Measurements from ENCODE around the gene UBE2U.

Gene UBE2U

GRCh38 chr1:64163970-64164369 lies 39.5 kb upstream of the UBE2U start:
- Histone ChIP-seq H3K4me3 (ENCODE audit: insufficient read depth, low read length, poor library complexity, severe bottlenecking) (no peak overlapping the region), H3K27me3 (ENCODE audit: low read length) (no peaks in the 10 kb centered on the region), H3K79me2 (ENCODE audit: insufficient read depth, low read length) (no peaks in the 10 kb centered on the region), H3K36me3 (ENCODE audit: low read length) (no peaks in the 10 kb centered on the region), H3K9me2 (replicated peaks; ENCODE audit: insufficient read depth, low read length) (no peaks in the 10 kb centered on the region), H3F3A (ENCODE audit: insufficient read depth) (no peaks in the 10 kb centered on the region), H3K9ac (ENCODE audit: low read length) (no peak overlapping the region), H3K4me2 (ENCODE audit: low read depth, low read length, poor library complexity, severe bottlenecking) (no peak overlapping the region), H3K27ac (ENCODE audit: low read depth, low read length) (no peak overlapping the region), H3K9me3 (ENCODE audit: insufficient read depth, low read length) (no peaks in the 10 kb centered on the region), H2AFZ (ENCODE audit: low read depth, low read length, severe bottlenecking) (no peak overlapping the region), H4K20me1 (ENCODE audit: low read depth, low read length) (no peaks in the 10 kb centered on the region)
- TF ChIP-seq EZH2phosphoT487 (conservative IDR thresholded peaks at IDR 0.05; ENCODE audit: low read length) = no peak
- TF ChIP-seq, protein P1, sequence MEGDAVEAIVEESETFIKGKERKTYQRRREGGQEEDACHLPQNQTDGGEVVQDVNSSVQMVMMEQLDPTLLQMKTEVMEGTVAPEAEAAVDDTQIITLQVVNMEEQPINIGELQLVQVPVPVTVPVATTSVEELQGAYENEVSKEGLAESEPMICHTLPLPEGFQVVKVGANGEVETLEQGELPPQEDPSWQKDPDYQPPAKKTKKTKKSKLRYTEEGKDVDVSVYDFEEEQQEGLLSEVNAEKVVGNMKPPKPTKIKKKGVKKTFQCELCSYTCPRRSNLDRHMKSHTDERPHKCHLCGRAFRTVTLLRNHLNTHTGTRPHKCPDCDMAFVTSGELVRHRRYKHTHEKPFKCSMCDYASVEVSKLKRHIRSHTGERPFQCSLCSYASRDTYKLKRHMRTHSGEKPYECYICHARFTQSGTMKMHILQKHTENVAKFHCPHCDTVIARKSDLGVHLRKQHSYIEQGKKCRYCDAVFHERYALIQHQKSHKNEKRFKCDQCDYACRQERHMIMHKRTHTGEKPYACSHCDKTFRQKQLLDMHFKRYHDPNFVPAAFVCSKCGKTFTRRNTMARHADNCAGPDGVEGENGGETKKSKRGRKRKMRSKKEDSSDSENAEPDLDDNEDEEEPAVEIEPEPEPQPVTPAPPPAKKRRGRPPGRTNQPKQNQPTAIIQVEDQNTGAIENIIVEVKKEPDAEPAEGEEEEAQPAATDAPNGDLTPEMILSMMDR (IDR thresholded peaks at IDR 0.05; ENCODE audit: insufficient read depth, low read length, poor library complexity, severe bottlenecking) = no peak

DNA sequence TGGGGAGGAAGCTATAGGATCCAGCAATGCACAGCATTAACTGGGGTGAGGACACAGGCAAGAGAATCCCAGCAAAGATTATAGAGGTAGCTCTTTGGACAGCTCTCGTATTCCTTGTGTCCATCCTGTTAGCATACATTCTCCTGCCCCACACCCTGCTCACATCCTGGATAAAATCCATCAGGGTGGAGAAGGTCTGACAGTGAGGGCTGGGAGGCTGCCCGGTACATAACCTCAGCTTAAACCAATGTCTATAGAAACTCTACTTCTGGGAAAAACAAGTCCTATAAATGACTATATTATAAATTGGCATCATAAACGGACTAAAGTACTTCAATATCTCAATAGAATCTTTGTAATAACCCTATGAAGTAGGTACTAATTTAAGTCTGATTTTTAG lies 36.8 kb upstream of the UBE2U start:
- Histone ChIP-seq H3F3A (ENCODE audit: insufficient read depth) (no peaks in the 10 kb centered on the region), H3K27me3 (ENCODE audit: low read length) (no peaks in the 10 kb centered on the region), H3K79me2 (ENCODE audit: insufficient read depth, low read length) (no peaks in the 10 kb centered on the region), H2AFZ (ENCODE audit: low read depth, low read length, severe bottlenecking) (no peak overlapping the region), H3K9me2 (replicated peaks; ENCODE audit: insufficient read depth, low read length) (no peaks in the 10 kb centered on the region), H3K9me3 (ENCODE audit: insufficient read depth, low read length) (no peaks in the 10 kb centered on the region), H4K20me1 (ENCODE audit: low read depth, low read length) (no peaks in the 10 kb centered on the region), H3K9ac (ENCODE audit: low read length) (no peak overlapping the region), H3K4me2 (ENCODE audit: low read depth, low read length, poor library complexity, severe bottlenecking) (no peak overlapping the region), H3K27ac (ENCODE audit: low read depth, low read length) (no peak overlapping the region), H3K4me3 (ENCODE audit: insufficient read depth, low read length, poor library complexity, severe bottlenecking) (no peak overlapping the region), H3K36me3 (ENCODE audit: low read length) (no peaks in the 10 kb centered on the region)
- TF ChIP-seq, protein P1 (IDR thresholded peaks at IDR 0.05; ENCODE audit: insufficient read depth, low read length, poor library complexity, severe bottlenecking) = no peak
- no peak for TF ChIP-seq EZH2phosphoT487 (conservative IDR thresholded peaks at IDR 0.05; ENCODE audit: low read length)

- Histone ChIP-seq H3K9ac (ENCODE audit: low read length) (no peak overlapping the region), H3K36me3 (ENCODE audit: low read length) (no peaks in the 10 kb centered on the region), H4K20me1 (ENCODE audit: low read depth, low read length) (no peaks in the 10 kb centered on the region), H2AFZ (ENCODE audit: low read depth, low read length, severe bottlenecking) (no peak overlapping the region), H3K9me2 (replicated peaks; ENCODE audit: insufficient read depth, low read length) (no peaks in the 10 kb centered on the region), H3K79me2 (ENCODE audit: insufficient read depth, low read length) (no peaks in the 10 kb centered on the region), H3K9me3 (ENCODE audit: insufficient read depth, low read length) (no peaks in the 10 kb centered on the region), H3K4me2 (ENCODE audit: low read depth, low read length, poor library complexity, severe bottlenecking) (no peak overlapping the region), H3F3A (ENCODE audit: insufficient read depth) (no peaks in the 10 kb centered on the region), H3K27ac (ENCODE audit: low read depth, low read length) (no peak overlapping the region), H3K4me3 (ENCODE audit: insufficient read depth, low read length, poor library complexity, severe bottlenecking) (no peak overlapping the region), H3K27me3 (ENCODE audit: low read length) (no peaks in the 10 kb centered on the region)
- TF ChIP-seq, protein P1 (IDR thresholded peaks at IDR 0.05; ENCODE audit: insufficient read depth, low read length, poor library complexity, severe bottlenecking) = no peak
- no peak for TF ChIP-seq EZH2phosphoT487 (conservative IDR thresholded peaks at IDR 0.05; ENCODE audit: low read length)
Observed at GRCh38 chr1:64167176-64167575, 36.2 kb upstream of the UBE2U start.
